HG03460 (cell line): ENCODE data around the gene P3H4.

ENCODE experiments used
- ATAC-seq: cut with Tn5 transposase; IDR thresholded peaks from one replicate; pipeline ENCODE4 v1.9.1; 2021; ENCODE audit not compliant: unreplicated experiment

P3H4 gene

GRCh38 chr17:41822216-41823140, 10.7 kb upstream of the P3H4 start:
- ATAC-seq, result no peak

DNA sequence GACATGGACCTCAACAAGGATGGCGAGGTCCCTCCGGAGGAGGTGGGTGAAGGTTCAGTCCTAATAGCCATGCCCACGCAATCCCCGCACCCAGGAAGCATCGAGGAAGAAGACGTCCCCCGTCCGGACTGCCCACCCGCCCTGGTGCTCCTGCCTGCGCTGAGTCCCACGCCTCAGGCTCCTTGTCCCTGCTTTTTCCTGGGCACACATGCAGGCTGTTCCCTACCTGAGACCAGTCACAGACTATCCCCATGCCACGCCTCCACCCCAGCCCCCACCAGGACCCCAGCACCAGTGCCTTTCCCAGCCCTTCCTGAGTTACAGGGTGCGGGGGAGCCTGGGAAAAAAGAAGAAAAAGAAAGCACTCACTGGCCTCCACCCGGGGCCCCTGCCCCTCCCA, 10.0 kb upstream of the P3H4 start:
- ATAC-seq, result no peak

DNA sequence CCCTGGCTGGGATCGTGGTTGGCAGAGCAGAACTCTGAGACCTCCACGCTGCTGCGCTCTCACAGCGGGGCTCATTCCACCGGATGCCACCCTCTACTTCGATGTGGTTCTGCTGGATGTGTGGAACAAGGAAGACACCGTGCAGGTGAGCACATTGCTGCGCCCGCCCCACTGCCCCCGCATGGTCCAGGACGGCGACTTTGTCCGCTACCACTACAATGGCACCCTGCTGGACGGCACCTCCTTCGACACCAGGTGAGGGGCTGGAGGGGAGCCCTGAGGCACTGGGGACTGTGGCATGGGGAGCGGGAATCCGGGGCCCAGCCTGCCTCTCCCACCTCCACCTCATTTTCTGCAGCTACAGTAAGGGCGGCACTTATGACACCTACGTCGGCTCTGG, 6.3 kb upstream of the P3H4 start:
- no peak for ATAC-seq

GRCh38 chr17:41816637-41817320, 5.0 kb upstream of the P3H4 start:
- ATAC-seq, result no peak

GRCh38 chr17:41814195-41814594, 2.4 kb upstream of the P3H4 start:
- no peak for ATAC-seq

GRCh38 chr17:41813699-41814124, 2.0 kb upstream of the P3H4 start:
- ATAC-seq, result no peak

GRCh38 chr17:41813152-41813680, 1.5 kb upstream of the P3H4 start:
- no peak for ATAC-seq

DNA sequence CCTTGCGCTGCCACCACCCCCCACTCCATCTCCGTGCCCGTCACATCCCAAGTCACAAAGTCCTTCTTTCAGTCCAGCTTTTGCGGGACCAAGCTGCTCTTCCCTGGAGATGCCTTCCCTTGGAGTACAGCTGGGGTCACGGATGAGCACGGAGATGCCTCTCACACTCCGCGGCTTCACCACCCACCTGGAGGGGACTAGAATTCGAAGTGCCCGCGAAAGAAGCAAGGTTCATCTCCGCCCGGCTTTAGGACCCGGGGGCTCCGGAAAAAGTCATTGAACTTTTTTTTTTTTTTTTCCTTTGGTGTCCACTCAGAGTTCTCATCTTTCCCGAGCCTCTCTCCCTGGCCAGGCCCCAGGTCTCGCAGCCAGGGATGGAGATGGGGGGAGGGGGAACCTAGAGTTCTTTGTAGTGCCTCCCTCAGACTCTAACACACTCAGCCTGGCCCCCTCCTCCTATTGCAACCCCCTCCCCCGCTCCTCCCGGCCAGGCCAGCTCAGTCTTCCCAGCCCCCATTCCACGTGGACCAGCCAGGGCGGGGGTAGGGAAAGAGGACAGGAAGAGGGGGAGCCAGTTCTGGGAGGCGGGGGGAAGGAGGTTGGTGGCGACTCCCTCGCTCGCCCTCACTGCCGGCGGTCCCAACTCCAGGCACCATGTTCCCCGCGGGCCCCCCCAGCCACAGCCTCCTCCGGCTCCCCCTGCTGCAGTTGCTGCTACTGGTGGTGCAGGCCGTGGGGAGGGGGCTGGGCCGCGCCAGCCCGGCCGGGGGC, 817 bp upstream of the P3H4 start, which contains the start of gene FKBP10:
FKBP10 (plus strand) TSS at position 624 of the 771 bp plus-strand sequence; CDS start at position 655, 31 bp downstream.
- ATAC-seq, result no peak

DNA sequence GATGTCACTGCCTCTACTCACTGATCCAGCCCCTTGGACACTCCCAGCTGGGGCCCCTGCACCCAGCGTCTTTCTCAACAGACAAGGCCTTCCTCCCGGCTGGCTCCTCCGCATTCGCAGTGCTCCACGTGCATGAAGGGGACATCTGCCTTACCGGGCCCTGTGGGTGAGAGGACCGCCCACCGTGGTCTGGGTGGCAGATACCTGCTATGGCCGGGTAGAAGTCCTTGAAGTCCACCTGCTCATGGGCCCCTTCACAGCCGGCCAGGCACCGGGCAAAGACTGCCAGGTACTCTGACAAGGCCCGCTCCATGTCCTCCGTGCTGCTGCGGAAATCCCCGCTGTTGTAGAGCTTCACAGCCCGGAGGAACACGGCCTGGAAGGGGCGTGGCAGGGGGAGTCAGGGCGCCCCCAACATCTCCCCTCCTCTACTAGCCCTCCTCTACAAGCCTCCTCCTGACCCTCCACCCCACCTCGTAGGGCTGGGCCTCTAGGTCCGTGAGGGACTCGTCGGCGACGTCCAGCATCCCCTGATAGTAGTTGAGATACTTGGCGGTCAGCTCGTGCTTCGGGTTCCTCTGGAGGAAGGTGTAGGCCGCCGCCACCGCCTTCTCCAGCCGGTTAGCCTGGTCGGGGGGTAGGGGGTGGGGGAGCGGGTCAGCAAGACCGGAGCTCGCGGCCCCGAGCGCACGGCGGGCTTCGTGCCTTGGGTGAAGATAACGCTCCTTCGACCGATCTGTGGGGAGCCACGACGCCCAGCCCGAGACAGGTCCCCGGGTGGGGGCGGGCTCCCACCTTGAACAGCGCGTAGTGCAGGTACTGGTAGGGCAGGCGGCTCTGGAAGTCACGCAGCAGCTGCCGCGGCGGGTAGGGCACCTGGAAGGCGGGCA, 845 bp downstream of the P3H4 start:
- no peak for ATAC-seq

GRCh38 chr17:41806685-41807445, 4.9 kb downstream of the P3H4 start:
- no peak for ATAC-seq

DNA sequence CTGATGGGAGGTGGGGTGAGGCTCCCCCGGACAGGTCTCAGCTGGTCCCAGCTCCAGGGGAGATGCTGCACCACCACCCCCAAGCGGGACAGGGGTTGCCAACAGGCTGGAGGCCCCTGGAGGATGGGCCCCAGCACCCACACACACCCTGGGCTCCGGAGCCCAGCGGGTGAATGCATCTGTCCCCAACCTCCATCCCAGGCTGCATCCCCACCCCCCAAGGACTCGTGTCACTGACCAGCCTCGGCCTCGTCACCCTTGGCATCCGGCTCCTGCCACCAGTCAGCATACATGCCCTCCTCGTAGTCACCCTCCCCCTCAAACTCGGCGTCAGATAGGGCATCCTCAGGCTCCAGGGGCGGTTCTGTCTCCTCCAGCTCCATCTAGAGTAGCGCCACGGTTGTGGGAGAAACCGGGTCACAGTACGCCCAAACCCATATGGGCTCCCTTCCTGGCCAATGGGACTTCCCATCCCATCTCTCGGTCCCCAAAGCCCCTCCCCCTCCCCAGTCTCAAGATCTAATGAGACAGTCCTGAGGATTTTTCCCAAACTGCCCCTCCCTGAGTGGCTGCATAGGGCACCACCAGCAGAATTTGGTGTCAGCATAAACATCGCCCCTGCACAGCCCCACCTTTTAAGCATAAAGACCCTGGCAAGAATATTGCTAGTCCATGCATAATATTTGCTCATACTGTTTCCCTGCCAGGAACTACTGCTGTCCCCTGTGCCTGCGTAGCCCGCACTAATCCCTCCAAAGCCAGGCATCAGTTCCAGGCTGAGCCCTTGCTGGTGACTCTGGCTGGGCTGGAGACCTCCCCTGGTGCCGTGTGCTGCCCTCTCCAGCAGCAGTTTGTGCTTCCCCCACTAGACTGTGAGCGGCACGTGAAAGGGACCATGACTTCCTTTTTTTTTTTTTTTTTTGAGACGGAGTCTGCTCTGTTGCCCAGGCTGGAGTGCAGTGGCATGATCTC, 8.4 kb downstream of the P3H4 start:
- no peak for ATAC-seq

DNA sequence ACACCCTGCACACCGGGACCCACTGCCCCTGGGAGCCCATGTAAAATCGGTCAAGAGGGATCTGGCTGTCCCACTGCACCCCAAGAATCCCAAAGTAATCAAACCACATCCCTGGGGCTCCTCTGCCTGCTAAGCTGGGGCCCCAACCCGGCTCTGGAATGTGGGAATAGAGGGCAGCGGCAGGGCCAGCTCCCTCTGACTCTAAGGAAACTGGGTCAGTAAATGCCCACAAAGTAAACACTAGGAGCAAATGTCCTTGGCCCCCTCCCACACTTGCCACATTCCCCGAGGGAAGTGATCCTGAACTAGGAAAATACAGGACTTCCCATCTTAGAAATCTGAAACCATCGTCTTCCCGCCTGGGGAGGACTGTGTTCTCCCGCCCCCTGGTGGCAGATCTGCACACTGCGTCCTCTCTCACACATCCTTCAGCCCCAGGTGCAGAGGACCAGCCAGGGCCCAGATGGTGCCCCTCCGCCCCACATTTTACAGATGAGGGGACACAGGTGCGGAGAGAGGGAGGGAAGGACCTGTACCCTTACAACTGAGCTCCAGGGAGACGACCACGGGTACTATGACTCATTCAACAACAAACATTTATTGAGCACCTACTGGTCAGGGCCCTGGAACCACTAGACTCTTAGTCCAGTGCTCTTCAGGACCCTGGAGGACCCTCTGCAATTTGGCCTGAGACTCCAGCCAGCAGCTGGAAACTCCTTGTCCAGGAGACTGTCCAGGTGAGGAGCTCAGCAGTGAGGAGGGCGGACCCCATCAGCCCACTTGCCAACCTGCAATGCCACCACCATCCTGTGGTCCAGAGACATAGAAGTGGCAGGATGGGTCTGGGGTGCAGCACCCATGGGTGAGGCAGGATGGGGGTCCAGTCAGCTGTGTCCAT, 10.1 kb downstream of the P3H4 start:
- ATAC-seq, result no peak

DNA sequence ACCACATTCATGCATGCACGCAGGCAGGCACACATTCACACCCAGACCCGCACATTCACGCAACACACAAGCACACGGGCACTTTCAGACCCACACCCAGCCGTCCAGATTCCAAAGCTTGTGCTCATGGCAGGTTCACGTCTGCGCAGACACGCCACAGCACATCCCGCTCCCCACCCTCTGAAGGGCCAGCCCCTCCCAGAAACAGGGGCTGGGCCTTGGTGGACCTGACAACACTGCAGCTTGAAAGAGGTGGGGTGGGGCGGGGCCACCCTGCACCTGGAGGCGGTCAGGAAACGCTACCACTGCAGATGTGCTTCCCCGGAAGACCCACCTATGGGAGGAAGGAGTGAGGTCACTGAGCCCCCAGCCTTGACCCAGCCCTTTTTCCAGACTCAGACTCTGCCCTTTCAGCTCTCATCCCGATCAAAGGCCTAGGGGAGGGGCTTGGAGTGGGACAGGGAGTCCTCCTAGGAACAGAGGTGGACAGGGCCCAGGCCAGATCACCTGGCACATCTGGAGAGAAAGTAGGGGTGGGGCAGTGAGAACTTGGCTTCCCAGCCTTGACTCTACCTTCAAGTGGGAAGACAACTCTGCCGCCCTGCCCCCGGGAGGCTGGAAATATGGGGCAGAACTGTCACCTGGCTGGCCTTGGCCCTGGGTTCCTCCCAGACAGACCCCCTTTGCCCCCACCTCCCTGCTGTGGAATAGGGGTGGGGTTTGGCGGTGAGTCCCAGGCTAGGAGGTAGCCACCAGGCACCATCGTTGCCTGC, 11.0 kb downstream of the P3H4 start:
- no peak for ATAC-seq

GRCh38 chr17:41799366-41799765, 12.4 kb downstream of the P3H4 start:
- ATAC-seq, result no peak

GRCh38 chr17:41797377-41797776, 14.4 kb downstream of the P3H4 start:
- no peak for ATAC-seq

- ATAC-seq, result no peak
Measured at GRCh38 chr17:41796121-41796895, 15.4 kb downstream of the P3H4 start.
